H9 (cell line): ENCODE measurements around the gene NAGA. TPM values are rescaled to one million over a fixed set of nuclear protein-coding genes. Genes with fewer than 3 reads are reported as not detected.
A peak's percentile ranks its signal among the peaks of the same experiment; 100 is the strongest.

ENCODE experiments used
- DNase-seq: peaks from one replicate; pipeline ENCODE4 v3.0.0-alpha.2; 2017
- H2AFZ ChIP-seq: one replicate; pipeline ENCODE4 v1.6.1; 2013; ENCODE audit warnings: mild to moderate bottlenecking, low read length, control low read depth, moderate library complexity
- H2AK5ac ChIP-seq: 2 replicates; pipeline ENCODE4 v1.6.1; 2013; ENCODE audit warnings: low read length, control low read depth, mixed read lengths; ENCODE audit not compliant: insufficient read length
- H2BK120ac ChIP-seq: one replicate; pipeline ENCODE4 v1.6.1; 2013; ENCODE audit warnings: low read depth, mild to moderate bottlenecking, low read length, control low read depth, inconsistent platforms; ENCODE audit not compliant: poor library complexity, severe bottlenecking
- H2BK12ac ChIP-seq: 2 replicates; pipeline ENCODE4 v1.6.1; 2013; ENCODE audit warnings: low read length, control low read depth, mixed read lengths, low read depth; ENCODE audit not compliant: insufficient read length
- H2BK15ac ChIP-seq: 2 replicates; pipeline ENCODE4 v1.6.1; 2013; ENCODE audit warnings: low read depth, low read length, control low read depth
- H2BK20ac ChIP-seq: one replicate; pipeline ENCODE4 v1.6.1; 2013; ENCODE audit warnings: low read depth, mild to moderate bottlenecking, low read length, control low read depth, inconsistent platforms; ENCODE audit not compliant: poor library complexity, severe bottlenecking
- H2BK5ac ChIP-seq: 2 replicates; pipeline ENCODE4 v1.6.1; 2013; ENCODE audit warnings: low read length, control low read depth, mixed read lengths; ENCODE audit not compliant: insufficient read length
- H3K14ac ChIP-seq: 2 replicates; pipeline ENCODE4 v1.6.1; 2013; ENCODE audit warnings: low read length, control low read depth; ENCODE audit not compliant: insufficient read depth
- H3K18ac ChIP-seq: 2 replicates; pipeline ENCODE4 v1.6.1; 2013; ENCODE audit warnings: low read depth, mild to moderate bottlenecking, mixed read lengths, low read length, control low read depth; ENCODE audit not compliant: insufficient read length
- H3K23ac ChIP-seq: 2 replicates; pipeline ENCODE4 v1.6.1; 2013; ENCODE audit warnings: low read length, control low read depth, mixed read lengths, low read depth; ENCODE audit not compliant: insufficient read length
- H3K23me2 ChIP-seq: 2 replicates; pipeline ENCODE4 v1.6.1; 2013; ENCODE audit warnings: low read depth, mild to moderate bottlenecking, mixed read lengths, low read length, control low read depth; ENCODE audit not compliant: insufficient read length, poor library complexity, severe bottlenecking
- H3K27ac ChIP-seq: 2 replicates; pipeline ENCODE4 v1.5.1; 2013; ENCODE audit warnings: low read length, control low read depth, mixed read lengths, low read depth; ENCODE audit not compliant: insufficient read length
- H3K27me3 ChIP-seq: 2 replicates; pipeline ENCODE4 v1.6.1; 2013; ENCODE audit warnings: low read length, control low read depth, inconsistent platforms; ENCODE audit not compliant: insufficient read depth
- H3K4ac ChIP-seq: 2 replicates; pipeline ENCODE4 v1.6.1; 2013; ENCODE audit warnings: low read depth, mild to moderate bottlenecking, control low read depth, inconsistent platforms, low read length, moderate library complexity
- H3K4me1 ChIP-seq: 2 replicates; pipeline ENCODE4 v1.6.1; 2013; ENCODE audit warnings: low read length, control low read depth, inconsistent platforms; ENCODE audit not compliant: insufficient read depth
- H3K4me2 ChIP-seq: 2 replicates; pipeline ENCODE4 v1.6.1; 2013; ENCODE audit warnings: low read length, control low read depth, mixed read lengths; ENCODE audit not compliant: insufficient read length, insufficient read depth
- H3K56ac ChIP-seq: 2 replicates; pipeline ENCODE4 v1.6.1; 2013; ENCODE audit warnings: low read depth, mild to moderate bottlenecking, mixed read lengths, low read length, control low read depth; ENCODE audit not compliant: insufficient read length
- H3K79me1 ChIP-seq: 2 replicates; pipeline ENCODE4 v1.6.1; 2013; ENCODE audit warnings: low read depth, mild to moderate bottlenecking, moderate library complexity, low read length, control low read depth, inconsistent platforms; ENCODE audit not compliant: insufficient read depth, poor library complexity, severe bottlenecking
- H3K79me2 ChIP-seq: 2 replicates; pipeline ENCODE4 v1.6.1; 2013; ENCODE audit warnings: low read length, control low read depth, inconsistent platforms; ENCODE audit not compliant: insufficient read depth
- H3K9ac ChIP-seq: 2 replicates; pipeline ENCODE4 v1.6.1; 2013; ENCODE audit warnings: low read length, control low read depth, mixed read lengths; ENCODE audit not compliant: insufficient read length; ENCODE audit errors: extremely low read depth
- H3K9me3 ChIP-seq: one replicate; pipeline ENCODE4 v1.6.1; 2013; ENCODE audit warnings: low read depth, low read length, inconsistent platforms; ENCODE audit not compliant: control insufficient read depth
- H3T11ph ChIP-seq: one replicate; pipeline ENCODE4 v1.6.1; 2013; ENCODE audit warnings: mild to moderate bottlenecking, low read length, control low read depth, inconsistent platforms
- H4K20me1 ChIP-seq: one replicate; pipeline ENCODE4 v1.6.1; 2013; ENCODE audit not compliant: control insufficient read depth, insufficient read length, insufficient read depth
- H4K5ac ChIP-seq: 2 replicates; pipeline ENCODE4 v1.6.1; 2013; ENCODE audit warnings: low read depth, mild to moderate bottlenecking, mixed read lengths, low read length, control low read depth; ENCODE audit not compliant: insufficient read length
- H4K8ac ChIP-seq: replicated peaks from 2 replicates; pipeline ENCODE4 v1.6.1; 2013; ENCODE audit warnings: low read length, control low read depth, mixed read lengths, low read depth; ENCODE audit not compliant: insufficient read length
- H4K91ac ChIP-seq: 2 replicates; pipeline ENCODE4 v1.6.1; 2013; ENCODE audit warnings: low read depth, mild to moderate bottlenecking, moderate library complexity, mixed read lengths, low read length, control low read depth; ENCODE audit not compliant: insufficient read length
- H3K27ac Mint-ChIP-seq, 3 experiments: 2 replicates in 2 of 3; 3 replicates in 1 of 3; pipeline ENCODE4 v1.8.0; 2020 to 2021; ENCODE audit warnings: mixed read lengths in 3 of 3, mild to moderate bottlenecking in 1 of 3, moderate library complexity in 1 of 3
- H3K27me3 Mint-ChIP-seq: 2 replicates; pipeline ENCODE4 v1.8.0; 2021; ENCODE audit warnings: low read depth, mild to moderate bottlenecking, moderate library complexity, mixed read lengths
- H3K36me3 Mint-ChIP-seq, 3 experiments: 2 replicates in 2 of 3; 3 replicates in 1 of 3; pipeline ENCODE4 v1.8.0; 2020 to 2021; ENCODE audit warnings: low read depth in 3 of 3, mixed read lengths in 3 of 3; ENCODE audit not compliant: insufficient read depth in 1 of 3
- H3K4me1 Mint-ChIP-seq, 2 experiments: 2 replicates each; pipeline ENCODE4 v1.8.0; 2020; ENCODE audit warnings: mixed read lengths in 2 of 2
- H3K4me3 Mint-ChIP-seq, 2 experiments: 2 replicates in 1 of 2; 3 replicates in 1 of 2; pipeline ENCODE4 v1.8.0; 2020 to 2021; ENCODE audit warnings: mild to moderate bottlenecking in 2 of 2, mixed read lengths in 2 of 2, moderate library complexity in 1 of 2
- H3K9me3 Mint-ChIP-seq, 2 experiments: 2 replicates in 1 of 2; 3 replicates in 1 of 2; pipeline ENCODE4 v1.8.0; 2020; ENCODE audit warnings: mild to moderate bottlenecking in 2 of 2, mixed read lengths in 2 of 2, moderate library complexity in 1 of 2
- CTCF ChIP-seq: fragments of 200-600 bp; sonication (generic); conservative IDR thresholded peaks from 3 replicates; pipeline ENCODE4 v1.8.0; 2021; ENCODE audit warnings: antibody characterized with exemption, mild to moderate bottlenecking
- WGBS: extraction: QIAGEN DNeasy Blood & Tissue Kit; methylation state at CpG from one replicate; pipeline ENCODE4 v1.1.7; 2013; ENCODE audit warnings: missing lambda C conversion rate, low lambda C conversion rate, mixed read lengths; ENCODE audit not compliant: insufficient read length; ENCODE audit errors: extremely low coverage; 5-methylcytosine and 5-hydroxymethylcytosine counted together
- total RNA-seq: library from RNA; stranded (reverse); gene quantifications from 2 replicates; pipeline ENCODE4 v1.2.1, GENCODE V29; 2021

NAGA gene
- total RNA-seq, 1 experiment from 2014 or later, result 16.1 TPM

- no peak within 1 kb of the TSS for H4K91ac ChIP-seq
- no peak within 1 kb of the TSS for H4K8ac ChIP-seq
- H3K23me2 ChIP-seq, result peaks cover 8% of the 10 kb centered on the region
- no peak within 1 kb of the TSS for H3K4me2 ChIP-seq
- no CpG with 5 or more reads among the region's 55 CpGs for WGBS
- no peak within 1 kb of the TSS for H2BK20ac ChIP-seq
- no peaks in the 10 kb centered on the region for H3K9me3 ChIP-seq
- H2BK15ac ChIP-seq, result no peak within 1 kb of the TSS
- no peak within 1 kb of the TSS for H3K27ac ChIP-seq
- no peak within 1 kb of the TSS for H3K23ac ChIP-seq
- H3K4me3 Mint-ChIP-seq, result peak within 1 kb of the TSS in 1 of 2 experiments; percentile 27; a peak in 2 of 5 replicates
- H3K4me1 Mint-ChIP-seq, result peaks cover 30 to 34% of the 10 kb centered on the region in 2 experiments
- no peaks in the 10 kb centered on the region for H3K27me3 ChIP-seq
- no peak within 1 kb of the TSS for H3K9ac ChIP-seq
- H3K56ac ChIP-seq, result no peak within 1 kb of the TSS
- H2AFZ ChIP-seq, result no peak within 1 kb of the TSS
- H3K9me3 Mint-ChIP-seq, result no peaks in the 10 kb centered on the region
- no peak within 1 kb of the TSS for H3T11ph ChIP-seq
- peak within 1 kb of the TSS; percentile 95 for H3K14ac ChIP-seq
- H3K18ac ChIP-seq, result peak within 1 kb of the TSS; percentile 72
- no peaks in the 10 kb centered on the region for H4K20me1 ChIP-seq
- no peak within 1 kb of the TSS for H2AK5ac ChIP-seq
- no peaks in the 10 kb centered on the region for H3K4me1 ChIP-seq
- H4K5ac ChIP-seq, result no peak within 1 kb of the TSS
- no peaks in the 10 kb centered on the region for H3K79me1 ChIP-seq
- no peaks in the 10 kb centered on the region; a peak in 1 of 7 replicates for H3K36me3 Mint-ChIP-seq
- H2BK5ac ChIP-seq, result no peak within 1 kb of the TSS
- H2BK120ac ChIP-seq, result no peak within 1 kb of the TSS
- peak; percentile 48 for DNase-seq
- H3K79me2 ChIP-seq, result no peaks in the 10 kb centered on the region
- TF ChIP-seq CTCF, result peak; percentile 54
- H2BK12ac ChIP-seq, result no peak within 1 kb of the TSS
- peak within 1 kb of the TSS in 1 of 3 experiments; percentile 10; a peak in 2 of 7 replicates for H3K27ac Mint-ChIP-seq
- H3K27me3 Mint-ChIP-seq, result peaks cover 6% of the 10 kb centered on the region
- no peak within 1 kb of the TSS for H3K4ac ChIP-seq
Measured at GRCh38 chr22:42074132-42074811, 3.7 kb upstream of the NAGA start, which contains the start of gene PHETA2. TSS of gene PHETA2 (plus strand) at chr22:42074248. CDS start at chr22:42077294, 3,046 bp downstream.
